H9 (cell line): ENCODE measurements around the gene ZSWIM3. TPM values are rescaled to one million over a fixed set of nuclear protein-coding genes. Genes with fewer than 3 reads are reported as not detected.

Experiments used
- DNase-seq: peaks from one replicate; pipeline ENCODE4 v3.0.0-alpha.2; 2017
- H2AFZ ChIP-seq: one replicate; pipeline ENCODE4 v1.6.1; 2013; ENCODE audit warnings: mild to moderate bottlenecking, low read length, control low read depth, moderate library complexity
- H2AK5ac ChIP-seq: 2 replicates; pipeline ENCODE4 v1.6.1; 2013; ENCODE audit warnings: low read length, control low read depth, mixed read lengths; ENCODE audit not compliant: insufficient read length
- H2BK120ac ChIP-seq: one replicate; pipeline ENCODE4 v1.6.1; 2013; ENCODE audit warnings: low read depth, mild to moderate bottlenecking, low read length, control low read depth, inconsistent platforms; ENCODE audit not compliant: poor library complexity, severe bottlenecking
- H2BK12ac ChIP-seq: 2 replicates; pipeline ENCODE4 v1.6.1; 2013; ENCODE audit warnings: low read length, control low read depth, mixed read lengths, low read depth; ENCODE audit not compliant: insufficient read length
- H2BK15ac ChIP-seq: 2 replicates; pipeline ENCODE4 v1.6.1; 2013; ENCODE audit warnings: low read depth, low read length, control low read depth
- H2BK20ac ChIP-seq: one replicate; pipeline ENCODE4 v1.6.1; 2013; ENCODE audit warnings: low read depth, mild to moderate bottlenecking, low read length, control low read depth, inconsistent platforms; ENCODE audit not compliant: poor library complexity, severe bottlenecking
- H2BK5ac ChIP-seq: 2 replicates; pipeline ENCODE4 v1.6.1; 2013; ENCODE audit warnings: low read length, control low read depth, mixed read lengths; ENCODE audit not compliant: insufficient read length
- H3K14ac ChIP-seq: 2 replicates; pipeline ENCODE4 v1.6.1; 2013; ENCODE audit warnings: low read length, control low read depth; ENCODE audit not compliant: insufficient read depth
- H3K18ac ChIP-seq: 2 replicates; pipeline ENCODE4 v1.6.1; 2013; ENCODE audit warnings: low read depth, mild to moderate bottlenecking, mixed read lengths, low read length, control low read depth; ENCODE audit not compliant: insufficient read length
- H3K23ac ChIP-seq: 2 replicates; pipeline ENCODE4 v1.6.1; 2013; ENCODE audit warnings: low read length, control low read depth, mixed read lengths, low read depth; ENCODE audit not compliant: insufficient read length
- H3K23me2 ChIP-seq: 2 replicates; pipeline ENCODE4 v1.6.1; 2013; ENCODE audit warnings: low read depth, mild to moderate bottlenecking, mixed read lengths, low read length, control low read depth; ENCODE audit not compliant: insufficient read length, poor library complexity, severe bottlenecking
- H3K27ac ChIP-seq: 2 replicates; pipeline ENCODE4 v1.5.1; 2013; ENCODE audit warnings: low read length, control low read depth, mixed read lengths, low read depth; ENCODE audit not compliant: insufficient read length
- H3K27me3 ChIP-seq: 2 replicates; pipeline ENCODE4 v1.6.1; 2013; ENCODE audit warnings: low read length, control low read depth, inconsistent platforms; ENCODE audit not compliant: insufficient read depth
- H3K4ac ChIP-seq: 2 replicates; pipeline ENCODE4 v1.6.1; 2013; ENCODE audit warnings: low read depth, mild to moderate bottlenecking, control low read depth, inconsistent platforms, low read length, moderate library complexity
- H3K4me1 ChIP-seq: 2 replicates; pipeline ENCODE4 v1.6.1; 2013; ENCODE audit warnings: low read length, control low read depth, inconsistent platforms; ENCODE audit not compliant: insufficient read depth
- H3K4me2 ChIP-seq: 2 replicates; pipeline ENCODE4 v1.6.1; 2013; ENCODE audit warnings: low read length, control low read depth, mixed read lengths; ENCODE audit not compliant: insufficient read length, insufficient read depth
- H3K56ac ChIP-seq: 2 replicates; pipeline ENCODE4 v1.6.1; 2013; ENCODE audit warnings: low read depth, mild to moderate bottlenecking, mixed read lengths, low read length, control low read depth; ENCODE audit not compliant: insufficient read length
- H3K79me1 ChIP-seq: 2 replicates; pipeline ENCODE4 v1.6.1; 2013; ENCODE audit warnings: low read depth, mild to moderate bottlenecking, moderate library complexity, low read length, control low read depth, inconsistent platforms; ENCODE audit not compliant: insufficient read depth, poor library complexity, severe bottlenecking
- H3K79me2 ChIP-seq: 2 replicates; pipeline ENCODE4 v1.6.1; 2013; ENCODE audit warnings: low read length, control low read depth, inconsistent platforms; ENCODE audit not compliant: insufficient read depth
- H3K9ac ChIP-seq: 2 replicates; pipeline ENCODE4 v1.6.1; 2013; ENCODE audit warnings: low read length, control low read depth, mixed read lengths; ENCODE audit not compliant: insufficient read length; ENCODE audit errors: extremely low read depth
- H3K9me3 ChIP-seq: one replicate; pipeline ENCODE4 v1.6.1; 2013; ENCODE audit warnings: low read depth, low read length, inconsistent platforms; ENCODE audit not compliant: control insufficient read depth
- H3T11ph ChIP-seq: one replicate; pipeline ENCODE4 v1.6.1; 2013; ENCODE audit warnings: mild to moderate bottlenecking, low read length, control low read depth, inconsistent platforms
- H4K20me1 ChIP-seq: one replicate; pipeline ENCODE4 v1.6.1; 2013; ENCODE audit not compliant: control insufficient read depth, insufficient read length, insufficient read depth
- H4K5ac ChIP-seq: 2 replicates; pipeline ENCODE4 v1.6.1; 2013; ENCODE audit warnings: low read depth, mild to moderate bottlenecking, mixed read lengths, low read length, control low read depth; ENCODE audit not compliant: insufficient read length
- H4K8ac ChIP-seq: replicated peaks from 2 replicates; pipeline ENCODE4 v1.6.1; 2013; ENCODE audit warnings: low read length, control low read depth, mixed read lengths, low read depth; ENCODE audit not compliant: insufficient read length
- H4K91ac ChIP-seq: 2 replicates; pipeline ENCODE4 v1.6.1; 2013; ENCODE audit warnings: low read depth, mild to moderate bottlenecking, moderate library complexity, mixed read lengths, low read length, control low read depth; ENCODE audit not compliant: insufficient read length
- H3K27ac Mint-ChIP-seq, 3 experiments: 2 replicates in 2 of 3; 3 replicates in 1 of 3; pipeline ENCODE4 v1.8.0; 2020 to 2021; ENCODE audit warnings: mixed read lengths in 3 of 3, mild to moderate bottlenecking in 1 of 3, moderate library complexity in 1 of 3
- H3K27me3 Mint-ChIP-seq: 2 replicates; pipeline ENCODE4 v1.8.0; 2021; ENCODE audit warnings: low read depth, mild to moderate bottlenecking, moderate library complexity, mixed read lengths
- H3K36me3 Mint-ChIP-seq, 3 experiments: 2 replicates in 2 of 3; 3 replicates in 1 of 3; pipeline ENCODE4 v1.8.0; 2020 to 2021; ENCODE audit warnings: low read depth in 3 of 3, mixed read lengths in 3 of 3; ENCODE audit not compliant: insufficient read depth in 1 of 3
- H3K4me1 Mint-ChIP-seq, 2 experiments: 2 replicates each; pipeline ENCODE4 v1.8.0; 2020; ENCODE audit warnings: mixed read lengths in 2 of 2
- H3K4me3 Mint-ChIP-seq, 2 experiments: 2 replicates in 1 of 2; 3 replicates in 1 of 2; pipeline ENCODE4 v1.8.0; 2020 to 2021; ENCODE audit warnings: mild to moderate bottlenecking in 2 of 2, mixed read lengths in 2 of 2, moderate library complexity in 1 of 2
- H3K9me3 Mint-ChIP-seq, 2 experiments: 2 replicates in 1 of 2; 3 replicates in 1 of 2; pipeline ENCODE4 v1.8.0; 2020; ENCODE audit warnings: mild to moderate bottlenecking in 2 of 2, mixed read lengths in 2 of 2, moderate library complexity in 1 of 2
- CTCF ChIP-seq: fragments of 200-600 bp; sonication (generic); conservative IDR thresholded peaks from 3 replicates; pipeline ENCODE4 v1.8.0; 2021; ENCODE audit warnings: antibody characterized with exemption, mild to moderate bottlenecking
- WGBS: extraction: QIAGEN DNeasy Blood & Tissue Kit; methylation state at CpG from one replicate; pipeline ENCODE4 v1.1.7; 2013; ENCODE audit warnings: missing lambda C conversion rate, low lambda C conversion rate, mixed read lengths; ENCODE audit not compliant: insufficient read length; ENCODE audit errors: extremely low coverage; 5-methylcytosine and 5-hydroxymethylcytosine counted together
- total RNA-seq: library from RNA; stranded (reverse); gene quantifications from 2 replicates; pipeline ENCODE4 v1.2.1, GENCODE V29; 2021

Gene ZSWIM3
- total RNA-seq, 1 experiment from 2014 or later: 8.0 TPM

GRCh38 chr20:45813006-45813340, 44.4 kb upstream of the ZSWIM3 start:
- no peak overlapping the region for H3K23ac ChIP-seq
- H3K4me1 Mint-ChIP-seq: peaks cover 16 to 19% of the 10 kb centered on the region in 2 experiments
- H3K27ac ChIP-seq: no peak overlapping the region
- H2BK15ac ChIP-seq: no peak overlapping the region
- H4K5ac ChIP-seq: no peak overlapping the region
- TF ChIP-seq CTCF: no peak
- peak overlapping the region; percentile 25 for H3K18ac ChIP-seq
- no peaks in the 10 kb centered on the region for H3K4me1 ChIP-seq
- no peaks in the 10 kb centered on the region for H4K20me1 ChIP-seq
- no peak overlapping the region for H2BK5ac ChIP-seq
- H3K14ac ChIP-seq: peak overlapping the region; percentile 7; the same call in 1 of the 2 replicates
- H3K79me2 ChIP-seq: peaks cover 10% of the 10 kb centered on the region; the same call in 1 of the 2 replicates
- H4K91ac ChIP-seq: no peak overlapping the region
- H2BK12ac ChIP-seq: no peak overlapping the region
- no peak overlapping the region for H2AFZ ChIP-seq
- no peak overlapping the region for H2AK5ac ChIP-seq
- peak overlapping the region; percentile 71 for H3K4me2 ChIP-seq
- peaks cover 7% of the 10 kb centered on the region for H3K23me2 ChIP-seq
- H3K4me3 Mint-ChIP-seq: peak overlapping the region; percentile 98 to 99
- no peak overlapping the region for H3K4ac ChIP-seq
- no peaks in the 10 kb centered on the region for H3K27me3 Mint-ChIP-seq
- no peaks in the 10 kb centered on the region for H3K9me3 ChIP-seq
- no CpG with 5 or more reads among the region's 11 CpGs for WGBS
- H2BK20ac ChIP-seq: no peak overlapping the region
- H3K79me1 ChIP-seq: peaks cover 3% of the 10 kb centered on the region
- H3K36me3 Mint-ChIP-seq: peaks cover 45 to 77% (median 70%) of the 10 kb centered on the region in 3 experiments
- peaks cover 0 to 3% of the 10 kb centered on the region in 2 experiments; a peak in 2 of 5 replicates for H3K9me3 Mint-ChIP-seq
- DNase-seq: no peak
- no peak overlapping the region for H4K8ac ChIP-seq
- H3K27ac Mint-ChIP-seq: peak overlapping the region; percentile 76 to 95 (median 81); a peak in 6 of 7 replicates
- H3K56ac ChIP-seq: no peak overlapping the region
- H3T11ph ChIP-seq: no peak overlapping the region
- no peaks in the 10 kb centered on the region for H3K27me3 ChIP-seq
- no peak overlapping the region for H2BK120ac ChIP-seq
- peak overlapping the region; percentile 82 for H3K9ac ChIP-seq
